Measurements from ENCODE around the gene PDLIM5.

PDLIM5 gene

GRCh38 chr4:94436512-94436911, 15.2 kb upstream of the PDLIM5 start:
- no peak for TF ChIP-seq TAF1 (IDR thresholded peaks at IDR 0.05; ENCODE audit: borderline replicate concordance, insufficient read depth, low read length)
- TF ChIP-seq REST (IDR thresholded peaks at IDR 0.05; ENCODE audit: insufficient read depth in 1 of 2, low read depth in 2 of 2, low read length in 2 of 2) = no peak
- TF ChIP-seq POLR2AphosphoS5 (IDR thresholded peaks at IDR 0.05; ENCODE audit: low read depth, low read length) = no peak
- TF ChIP-seq SIN3A (IDR thresholded peaks at IDR 0.05; ENCODE audit: borderline replicate concordance, insufficient read depth, low read length) = no peak
- TF ChIP-seq FOXP2 (optimal IDR thresholded peaks at IDR 0.05; ENCODE audit: borderline replicate concordance, extremely low read depth, extremely low read length, insufficient read depth) = no peak

GRCh38 chr4:94439606-94440005, 12.1 kb upstream of the PDLIM5 start:
- no peak for TF ChIP-seq TAF1 (IDR thresholded peaks at IDR 0.05; ENCODE audit: borderline replicate concordance, insufficient read depth, low read length)
- no peak for TF ChIP-seq FOXP2 (optimal IDR thresholded peaks at IDR 0.05; ENCODE audit: borderline replicate concordance, extremely low read depth, extremely low read length, insufficient read depth)
- TF ChIP-seq SIN3A (IDR thresholded peaks at IDR 0.05; ENCODE audit: borderline replicate concordance, insufficient read depth, low read length) = no peak
- TF ChIP-seq REST (IDR thresholded peaks at IDR 0.05; ENCODE audit: insufficient read depth in 1 of 2, low read depth in 2 of 2, low read length in 2 of 2) = no peak
- TF ChIP-seq POLR2AphosphoS5 (IDR thresholded peaks at IDR 0.05; ENCODE audit: low read depth, low read length) = no peak

DNA sequence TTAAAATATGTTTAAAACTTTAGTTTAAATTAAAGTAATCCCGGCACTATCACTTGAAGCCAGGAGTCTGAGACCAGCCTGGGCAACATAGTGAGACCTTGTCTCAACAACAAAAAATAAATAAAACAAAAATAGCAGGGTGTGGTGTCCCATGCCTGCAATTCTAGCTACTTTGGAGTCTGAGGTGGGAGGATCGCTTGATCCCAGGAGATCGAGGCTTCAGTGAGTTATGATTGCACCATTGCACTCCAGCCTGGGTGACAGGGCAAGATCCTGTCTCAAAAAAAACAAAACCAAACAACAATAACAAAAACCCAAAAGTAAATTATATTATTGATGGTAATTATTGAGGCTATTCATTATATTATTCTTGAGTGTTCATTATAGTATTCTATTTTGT, 9.9 kb upstream of the PDLIM5 start:
- TF ChIP-seq REST (IDR thresholded peaks at IDR 0.05; ENCODE audit: insufficient read depth in 1 of 2, low read depth in 2 of 2, low read length in 2 of 2) (no peak), SIN3A (IDR thresholded peaks at IDR 0.05; ENCODE audit: borderline replicate concordance, insufficient read depth, low read length) (no peak), POLR2AphosphoS5 (IDR thresholded peaks at IDR 0.05; ENCODE audit: low read depth, low read length) (no peak), TAF1 (IDR thresholded peaks at IDR 0.05; ENCODE audit: borderline replicate concordance, insufficient read depth, low read length) (no peak), FOXP2 (optimal IDR thresholded peaks at IDR 0.05; ENCODE audit: borderline replicate concordance, extremely low read depth, extremely low read length, insufficient read depth) (no peak)

DNA sequence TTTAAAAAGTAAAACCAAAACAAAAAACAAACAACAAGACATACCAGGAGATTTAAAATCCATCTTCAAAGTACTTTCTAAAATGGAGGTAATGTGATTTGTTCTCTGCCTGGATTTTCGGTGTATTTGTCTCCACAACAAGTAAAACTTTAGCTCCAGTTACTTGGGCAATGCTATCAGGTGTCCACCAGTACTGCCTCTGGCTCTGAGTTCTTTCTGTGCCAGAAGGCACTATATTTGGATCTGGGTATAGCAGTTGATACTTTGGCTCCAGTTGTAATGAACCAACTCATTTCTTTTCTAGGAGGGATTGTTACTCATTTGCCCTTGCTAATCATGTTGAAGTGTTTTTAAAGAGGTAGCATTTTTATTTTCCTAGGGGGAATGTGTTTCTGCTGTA, 9.5 kb upstream of the PDLIM5 start:
- TF ChIP-seq SIN3A (IDR thresholded peaks at IDR 0.05; ENCODE audit: borderline replicate concordance, insufficient read depth, low read length) = no peak
- no peak for TF ChIP-seq REST (IDR thresholded peaks at IDR 0.05; ENCODE audit: insufficient read depth in 1 of 2, low read depth in 2 of 2, low read length in 2 of 2)
- no peak for TF ChIP-seq FOXP2 (optimal IDR thresholded peaks at IDR 0.05; ENCODE audit: borderline replicate concordance, extremely low read depth, extremely low read length, insufficient read depth)
- no peak for TF ChIP-seq TAF1 (IDR thresholded peaks at IDR 0.05; ENCODE audit: borderline replicate concordance, insufficient read depth, low read length)
- TF ChIP-seq POLR2AphosphoS5 (IDR thresholded peaks at IDR 0.05; ENCODE audit: low read depth, low read length) = no peak

- TF ChIP-seq SIN3A (IDR thresholded peaks at IDR 0.05; ENCODE audit: borderline replicate concordance, insufficient read depth, low read length) = no peak
- TF ChIP-seq REST (IDR thresholded peaks at IDR 0.05; ENCODE audit: insufficient read depth in 1 of 2, low read depth in 2 of 2, low read length in 2 of 2) = no peak
- no peak for TF ChIP-seq TAF1 (IDR thresholded peaks at IDR 0.05; ENCODE audit: borderline replicate concordance, insufficient read depth, low read length)
- TF ChIP-seq FOXP2 (optimal IDR thresholded peaks at IDR 0.05; ENCODE audit: borderline replicate concordance, extremely low read depth, extremely low read length, insufficient read depth) = no peak
- TF ChIP-seq POLR2AphosphoS5 (IDR thresholded peaks at IDR 0.05; ENCODE audit: low read depth, low read length) = no peak
Observed at GRCh38 chr4:94446386-94446785, 5.4 kb upstream of the PDLIM5 start.
